Heart left ventricle (tissue), 16 donors: ENCODE results near the gene EXD3. TPM values are rescaled to one million over a fixed set of nuclear protein-coding genes. Genes with fewer than 3 reads are reported as not detected.
A peak's percentile ranks its signal among the peaks of the same experiment; 100 is the strongest.

Source experiments
- ATAC-seq, 4 donors: fragments of 200-7000 bp; cut with Tn5 transposase; one replicate each; pipeline ENCODE4 v1.9.1; 2020 to 2022; ENCODE audit warnings: moderate library complexity in 4 of 4, mild to moderate bottlenecking in 3 of 4, moderate number of reproducible peaks in 1 of 4
- DNase-seq, 5 donors: peaks; one replicate each; pipeline ENCODE4 v3.0.0-alpha.2; 2020
- H3K27ac ChIP-seq, 12 donors: fragments of 200-600 bp; sonication (generic) in 4 of 12; one replicate each; pipeline versions ENCODE4 v1.5.0 to v1.8.0; 2016 to 2022; ENCODE audit warnings: mild to moderate bottlenecking in 2 of 12
- H3K27me3 ChIP-seq, 9 donors: fragments of 200-600 bp; sonication (generic) in 2 of 9; one replicate each; pipeline versions ENCODE4 v1.5.1 to v1.8.0; 2016 to 2022; ENCODE audit warnings: mild to moderate bottlenecking in 3 of 9
- H3K36me3 ChIP-seq, 9 donors: fragments of 200-600 bp; sonication (generic) in 2 of 9; one replicate each; pipeline versions ENCODE4 v1.5.0 to v1.8.0; 2018 to 2022; ENCODE audit warnings: mild to moderate bottlenecking in 2 of 9
- H3K4me1 ChIP-seq, 12 donors: fragments of 200-600 bp; sonication (generic) in 4 of 12; one replicate each; pipeline versions ENCODE4 v1.5.0 to v1.8.0; 2016 to 2022; ENCODE audit warnings: mild to moderate bottlenecking in 3 of 12
- H3K4me3 ChIP-seq, 12 donors: fragments of 200-600 bp; sonication (generic) in 4 of 12; one replicate each; pipeline versions ENCODE4 v1.5.0 to v1.8.0; 2017 to 2022; ENCODE audit warnings: mild to moderate bottlenecking in 9 of 12, moderate library complexity in 4 of 12
- H3K9me3 ChIP-seq, 12 donors: fragments of 200-600 bp; sonication (generic) in 4 of 12; one replicate each; pipeline versions ENCODE4 v1.5.0 to v1.8.0; 2016 to 2022; ENCODE audit warnings: mild to moderate bottlenecking in 1 of 12
- CTCF ChIP-seq, 12 donors: fragments of 200-600 bp; sonication (generic) in 4 of 12; IDR thresholded peaks; one replicate each; pipeline versions ENCODE4 v1.5.0 to v1.8.0; 2018 to 2022; ENCODE audit warnings: antibody characterized with exemption in 12 of 12, mild to moderate bottlenecking in 5 of 12
- POLR2A ChIP-seq, 2 donors: fragments of 450-650 bp; IDR thresholded peaks; one replicate each; pipeline ENCODE4 v1.6.1; 2017; ENCODE audit warnings: antibody characterized with exemption in 2 of 2, mild to moderate bottlenecking in 2 of 2, moderate library complexity in 2 of 2
- WGBS, 4 donors: extraction: QIAGEN DNeasy Blood & Tissue Kit in 2 of 4; methylation state at CpG; one replicate each; pipeline versions ENCODE4 v1.1.5 to v1.1.7; 2013 to 2018; 5-methylcytosine and 5-hydroxymethylcytosine counted together
- intact Hi-C, 10 donors: fragments of 100-400 bp; cut with DNase I; formaldehyde crosslinking; loops; one replicate each; pipeline versions ENCODE4 v1.11.1 to v1.14.2; 2022
- polyA plus RNA-seq, 2 donors: library from polyadenylated mRNA; stranded (reverse); fragments of 200-250 nt; gene quantifications; one replicate each; pipeline ENCODE4 v1.2.3, GENCODE V29; 2013
- total RNA-seq, 9 donors: library from RNA; depleted of rRNA in 2 of 9; stranded (reverse); fragments of >200 nt in 2 of 9; fragmentation: NEBNext Ultra II Directional in 3 of 9; extraction: Animal tissue kit (Norgen Biotek cat#: 25700) in 3 of 9; gene quantifications; one replicate each; pipeline versions ENCODE4 v1.1.0 to v1.2.4, GENCODE V29; 2016 to 2023
- donor health status: ischemic (EF 13 %, LVEDD 7.1; RV severe dilation, severe dysfunction).
- donor health status: healthy with polysubstance abuse.
- donor health status: DM: no; HTN: yes; CAD: no.
- donor health status: DM: no; HTN: no; CAD: no.
- donor health status: ischemic (EF 25% LVEDD 6.9; RV normal size, moderate dysfunction).
- donor health status: ischemic (EF 25% LVEDD 5.7; RV mildly dilated, moderate dysfunction).
- donor health status: healthy.
- donor health status: DM: yes; HTN: yes; CAD: no.
- donor health status: ischemic (EF 35%, LVEDD 5.7; RV mildly dilated, moderate dysfunction).
- donor health status: nonischemic (EF 11% LVEDD 7.7; RV severe dilation, severe dysfunction).
- donor health status: DM: yes; HTN: yes; CAD: no.
- donor health status: PGD.
- donor health status: ischemic (EF 29% LVEDD 5.4; RV normal size, mild dysfunction).
- donor health status: nonischemic (EF 23%, LVEDD 6.1; RV moderate dilation, normal function).

The EXD3 gene
- total and polyA plus RNA-seq, 11 donors, result 4.1 to 15.2 (median 8.6) TPM

- intact Hi-C loops, result loop anchor here (2.0 to 10.0 kb wide), 7 partner anchors 54 to 124 kb away; partner anchors contain the start of gene NRARP (in 2 of the 10)
- ATAC-seq, result no peak
- WGBS, 4 donors, result 57 to 59% (median 58%) methylated on average over 20 of the region's 20 CpGs
- Histone ChIP-seq H3K4me1 (peaks cover 0 to 45% (median 24%) of the 10 kb centered on the region in 12 donors), H3K27ac (peak overlapping the region in 8 of 12 donors; percentile 18 to 87 (median 74)), H3K9me3 (no peaks in the 10 kb centered on the region), H3K27me3 (peaks cover 0 to 15% (median 0%) of the 10 kb centered on the region in 9 donors), H3K36me3 (no peaks in the 10 kb centered on the region), H3K4me3 (peak overlapping the region in 11 of 12 donors; percentile 23 to 57 (median 50))
- TF ChIP-seq CTCF (IDR thresholded peaks at IDR 0.05) (no peak), POLR2A (IDR thresholded peaks at IDR 0.05) (no peak)
- DNase-seq, result peak in 1 of 5 donors; percentile 53
Observed at GRCh38 chr9:137406085-137406760, 16.7 kb downstream of the EXD3 start.

GRCh38 chr9:137405677-137406081, 17.3 kb downstream of the EXD3 start:
- intact Hi-C loops, result loop anchor here (2.0 to 10.0 kb wide), 7 partner anchors 53 to 123 kb away; partner anchors contain the start of gene NRARP (in 2 of the 10)
- Histone ChIP-seq H3K9me3 (no peaks in the 10 kb centered on the region), H3K27me3 (peaks cover 0 to 15% (median 0%) of the 10 kb centered on the region in 9 donors), H3K36me3 (no peaks in the 10 kb centered on the region), H3K4me1 (peaks cover 0 to 40% (median 19%) of the 10 kb centered on the region in 12 donors), H3K4me3 (no peak overlapping the region), H3K27ac (no peak overlapping the region)
- DNase-seq (peak in 1 of 5 donors; percentile 53), ATAC-seq (no peak)
- TF ChIP-seq POLR2A (IDR thresholded peaks at IDR 0.05), result no peak
- no peak for TF ChIP-seq CTCF (IDR thresholded peaks at IDR 0.05)
- 94 to 97% (median 95%) methylated on average over 9 to 11 of the region's 11 CpGs for WGBS, 4 donors

- H3K27me3 ChIP-seq, result peaks cover 0 to 15% (median 0%) of the 10 kb centered on the region in 9 donors
- no peak overlapping the region for H3K4me3 ChIP-seq
- DNase-seq (peak in 1 of 5 donors; percentile 63), ATAC-seq (no peak)
- intact Hi-C loops, result loop anchor here in 8 of 10 donors (5.0 to 10.0 kb wide), 5 partner anchors 53 to 123 kb away; no protein-coding TSS in a partner anchor
- H3K9me3 ChIP-seq, result no peaks in the 10 kb centered on the region
- peaks cover 0 to 33% (median 17%) of the 10 kb centered on the region in 12 donors for H3K4me1 ChIP-seq
- TF ChIP-seq CTCF (IDR thresholded peaks at IDR 0.05) (no peak), POLR2A (IDR thresholded peaks at IDR 0.05) (no peak)
- 92 to 96% (median 94%) methylated on average over 12 to 24 of the region's 24 CpGs for WGBS, 4 donors
- no peak overlapping the region for H3K27ac ChIP-seq
- H3K36me3 ChIP-seq, result no peaks in the 10 kb centered on the region
Observed at GRCh38 chr9:137404961-137405567, 17.9 kb downstream of the EXD3 start.

- H3K9me3 ChIP-seq, result no peaks in the 10 kb centered on the region
- ATAC-seq, result no peak
- no peak for DNase-seq
- no peak for TF ChIP-seq POLR2A (IDR thresholded peaks at IDR 0.05)
- TF ChIP-seq CTCF (IDR thresholded peaks at IDR 0.05), result no peak
- H3K4me3 ChIP-seq, result no peak overlapping the region
- H3K36me3 ChIP-seq, result no peaks in the 10 kb centered on the region
- peaks cover 0 to 15% (median 0%) of the 10 kb centered on the region in 9 donors for H3K27me3 ChIP-seq
- WGBS, 4 donors, result 95 to 97% (median 96%) methylated on average over 13 to 15 of the region's 15 CpGs
- intact Hi-C loops, result loop anchor here in 1 of 10 donors (10.0 kb wide), 1 partner anchor 62 kb away; no protein-coding TSS in a partner anchor
- no peak overlapping the region for H3K27ac ChIP-seq
- peaks cover 0 to 24% (median 17%) of the 10 kb centered on the region in 12 donors for H3K4me1 ChIP-seq
Observed at GRCh38 chr9:137403269-137403668, 19.7 kb downstream of the EXD3 start.
